ENCODE data around the gene ZYG11A.
"Not testable (repeated sequence)": the region's sequence is repeated elsewhere in the genome, so short reads cannot be mapped to it uniquely, and the experiment has no call there.

The ZYG11A gene

GRCh38 chr1:52855584-52855983, 13.0 kb downstream of the ZYG11A start:
- Mint-ChIP-seq H3K4me3 (no peak overlapping the region), H3K4me1 (ENCODE audit: low read depth) (no peaks in the 10 kb centered on the region), H3K9me3 (no peaks in the 10 kb centered on the region), H3K27me3 (ENCODE audit: low read depth) (peaks cover 5% of the 10 kb centered on the region), H3K27ac (no peak overlapping the region), H3K36me3 (ENCODE audit: low read depth) (no peaks in the 10 kb centered on the region)

DNA sequence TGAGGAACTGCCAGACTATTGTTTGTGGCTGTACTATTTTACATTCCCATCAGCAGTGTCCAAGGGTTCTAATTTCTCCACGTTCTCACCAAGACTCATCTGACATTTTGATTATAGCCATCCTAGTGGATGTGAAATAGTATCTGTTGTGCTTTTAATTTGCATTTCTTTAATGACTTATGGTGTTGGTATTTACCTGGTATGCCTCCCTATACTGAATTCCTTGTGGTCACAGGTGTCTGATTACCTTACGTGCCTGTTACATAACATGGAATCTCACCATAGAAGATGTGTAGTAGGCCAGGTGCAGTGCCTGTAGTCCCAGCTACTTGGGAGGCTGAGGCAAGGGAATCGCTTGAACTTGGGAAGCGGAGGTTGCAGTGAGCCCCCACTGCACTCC, 13.5 kb downstream of the ZYG11A start:
- Mint-ChIP-seq H3K36me3 (ENCODE audit: low read depth) (no peaks in the 10 kb centered on the region), H3K27me3 (ENCODE audit: low read depth) (peaks cover 5% of the 10 kb centered on the region), H3K4me3 (no peak overlapping the region), H3K4me1 (ENCODE audit: low read depth) (no peaks in the 10 kb centered on the region), H3K9me3 (no peaks in the 10 kb centered on the region), H3K27ac (no peak overlapping the region)

DNA sequence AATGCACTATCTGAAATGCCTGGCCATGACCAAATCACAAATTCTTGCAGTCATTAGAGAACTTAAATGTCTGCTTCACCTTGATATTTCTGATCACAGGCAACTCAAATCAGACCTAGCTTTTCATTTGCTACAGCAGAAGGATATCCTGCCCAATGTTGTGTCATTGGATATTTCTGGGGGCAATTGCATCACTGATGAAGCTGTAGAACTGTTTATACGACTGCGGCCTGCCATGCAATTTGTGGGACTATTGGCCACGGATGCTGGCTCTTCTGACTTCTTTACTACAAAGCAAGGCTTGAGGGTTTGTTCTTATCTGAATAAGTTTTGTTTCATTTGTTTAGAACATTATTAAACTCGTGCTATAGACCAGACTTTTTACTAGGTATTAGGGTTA, 14.9 kb downstream of the ZYG11A start:
- Mint-ChIP-seq H3K9me3 (no peaks in the 10 kb centered on the region), H3K36me3 (ENCODE audit: low read depth) (no peaks in the 10 kb centered on the region), H3K4me3 (no peak overlapping the region), H3K4me1 (ENCODE audit: low read depth) (no peaks in the 10 kb centered on the region), H3K27me3 (ENCODE audit: low read depth) (peaks cover 5% of the 10 kb centered on the region), H3K27ac (no peak overlapping the region)

DNA sequence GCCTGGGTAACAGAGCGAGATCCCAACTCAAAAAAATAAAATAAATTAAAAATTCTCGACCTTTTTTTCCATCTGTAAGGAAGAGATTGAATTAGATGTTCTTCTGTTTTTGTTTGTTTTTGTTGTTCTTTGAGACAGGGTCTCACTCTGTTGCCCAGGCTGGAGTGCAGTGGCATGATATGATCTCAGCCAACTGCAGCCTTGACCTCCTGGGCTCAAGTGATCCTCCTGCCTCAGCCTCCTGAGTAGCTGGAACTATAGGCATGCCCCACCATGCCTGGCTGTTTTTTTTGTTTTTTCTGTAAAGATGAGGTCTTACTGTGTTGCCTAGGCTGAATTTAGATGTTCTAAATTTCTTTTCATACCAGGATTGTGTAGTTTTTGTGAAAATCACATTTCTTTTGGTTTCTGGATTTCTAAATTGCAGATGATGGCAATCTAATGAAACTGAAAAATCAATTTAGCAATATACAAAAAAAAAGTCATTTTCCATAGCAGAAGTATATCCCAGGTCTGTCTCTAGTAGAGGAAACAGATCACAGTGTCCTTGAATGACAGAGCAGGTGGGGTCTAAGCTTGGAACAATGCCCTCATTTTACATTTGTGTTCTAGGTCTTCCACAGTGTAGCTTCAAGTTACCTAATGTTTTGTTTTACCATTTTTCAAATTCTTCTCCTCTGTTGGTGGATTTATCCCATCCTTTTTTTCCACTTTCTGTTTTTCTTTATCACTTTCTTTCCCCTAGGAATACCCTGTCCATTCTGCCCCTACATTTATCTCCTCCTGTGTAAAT, 20.3 kb downstream of the ZYG11A start:
- Mint-ChIP-seq H3K27me3 (ENCODE audit: low read depth) (peaks cover 4% of the 10 kb centered on the region), H3K9me3 (no peaks in the 10 kb centered on the region), H3K36me3 (ENCODE audit: low read depth) (no peaks in the 10 kb centered on the region), H3K4me1 (ENCODE audit: low read depth) (no peaks in the 10 kb centered on the region), H3K4me3 (no peak overlapping the region), H3K27ac (no peak overlapping the region)

- Mint-ChIP-seq H3K4me3 (no peak overlapping the region), H3K36me3 (ENCODE audit: low read depth) (no peaks in the 10 kb centered on the region)
Measured at GRCh38 chr1:52867087-52867863, 24.7 kb downstream of the ZYG11A start.

GRCh38 chr1:52869727-52870126, 27.2 kb downstream of the ZYG11A start:
- not testable (repeated sequence) for H3K27ac Mint-ChIP-seq; H3K27me3 Mint-ChIP-seq (ENCODE audit: low read depth); H3K36me3 Mint-ChIP-seq (ENCODE audit: low read depth); H3K9me3 Mint-ChIP-seq; H3K4me1 Mint-ChIP-seq (ENCODE audit: low read depth); H3K4me3 Mint-ChIP-seq

More at GRCh38 chr1:52867087-52867863, 24.7 kb downstream of the ZYG11A start:
- Mint-ChIP-seq H3K4me1 (ENCODE audit: low read depth) (no peaks in the 10 kb centered on the region), H3K27me3 (ENCODE audit: low read depth) (peaks cover 4% of the 10 kb centered on the region), H3K27ac (no peak overlapping the region), H3K9me3 (no peaks in the 10 kb centered on the region)

DNA sequence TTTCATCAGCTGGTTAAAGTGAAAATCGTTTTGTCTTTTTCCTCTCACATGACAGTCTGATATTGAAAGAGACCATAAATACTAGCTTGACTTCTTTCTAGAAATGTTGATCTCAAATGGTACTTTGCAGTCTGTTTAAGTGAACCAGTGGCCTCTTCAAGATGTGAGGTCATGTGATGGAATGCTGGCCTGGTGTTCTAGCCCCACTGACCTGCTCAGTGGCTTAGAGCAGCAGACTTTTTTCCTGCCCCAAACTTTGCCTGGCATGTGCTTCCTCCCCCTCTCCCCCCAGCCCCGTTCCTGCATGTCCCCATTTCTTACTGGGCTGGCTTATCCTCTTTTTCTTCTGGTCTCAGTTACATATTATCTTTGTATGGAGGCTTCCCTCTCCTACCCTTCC, 34.3 kb downstream of the ZYG11A start:
- H3K4me1 Mint-ChIP-seq (ENCODE audit: low read depth), result no peaks in the 10 kb centered on the region
- H3K36me3 Mint-ChIP-seq (ENCODE audit: low read depth), result no peaks in the 10 kb centered on the region
- no peak overlapping the region for H3K4me3 Mint-ChIP-seq
- H3K9me3 Mint-ChIP-seq, result no peaks in the 10 kb centered on the region
- H3K27ac Mint-ChIP-seq, result no peak overlapping the region
- H3K27me3 Mint-ChIP-seq (ENCODE audit: low read depth), result no peaks in the 10 kb centered on the region

DNA sequence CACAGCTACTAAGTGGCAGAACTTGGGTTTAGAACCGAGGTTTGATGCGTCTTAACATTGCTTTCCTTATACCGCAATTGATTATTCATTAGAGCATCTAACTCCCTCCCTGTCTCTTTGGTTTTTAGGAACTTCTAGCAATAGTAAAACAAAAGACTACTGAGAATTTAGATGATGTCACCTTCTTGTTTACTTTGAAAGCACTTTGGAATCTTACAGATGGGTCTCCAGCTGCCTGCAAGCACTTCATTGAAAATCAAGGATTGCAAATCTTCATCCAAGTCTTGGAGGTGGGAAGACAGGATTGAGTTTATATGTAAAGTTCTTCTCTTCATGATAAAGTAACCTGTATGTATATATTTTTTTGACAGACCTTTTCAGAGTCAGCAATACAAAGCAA, 35.0 kb downstream of the ZYG11A start:
- Mint-ChIP-seq H3K4me1 (ENCODE audit: low read depth) (no peaks in the 10 kb centered on the region), H3K27me3 (ENCODE audit: low read depth) (no peaks in the 10 kb centered on the region), H3K27ac (no peak overlapping the region), H3K4me3 (no peak overlapping the region), H3K9me3 (no peaks in the 10 kb centered on the region), H3K36me3 (ENCODE audit: low read depth) (no peaks in the 10 kb centered on the region)

DNA sequence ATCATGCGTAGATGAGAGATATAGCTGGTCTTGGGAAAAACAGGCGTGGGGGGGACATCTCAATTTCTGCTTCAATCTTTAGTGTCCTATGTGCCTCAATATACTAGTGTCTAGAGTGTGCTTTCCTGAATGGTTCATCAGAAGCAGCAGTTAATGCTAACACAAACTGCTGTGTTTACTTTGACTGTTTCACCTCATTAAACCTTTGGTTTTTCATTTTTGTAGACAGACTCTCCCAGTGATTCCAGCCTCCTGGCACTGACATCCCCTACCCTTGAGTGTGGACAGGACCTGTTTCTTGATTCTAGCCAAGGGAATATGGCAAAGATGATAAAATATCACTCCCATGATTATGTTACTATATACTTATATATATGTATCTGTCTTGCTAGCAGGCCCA, 37.6 kb downstream of the ZYG11A start:
- H3K27ac Mint-ChIP-seq, result no peak overlapping the region
- no peaks in the 10 kb centered on the region for H3K4me1 Mint-ChIP-seq (ENCODE audit: low read depth)
- no peaks in the 10 kb centered on the region for H3K9me3 Mint-ChIP-seq

DNA sequence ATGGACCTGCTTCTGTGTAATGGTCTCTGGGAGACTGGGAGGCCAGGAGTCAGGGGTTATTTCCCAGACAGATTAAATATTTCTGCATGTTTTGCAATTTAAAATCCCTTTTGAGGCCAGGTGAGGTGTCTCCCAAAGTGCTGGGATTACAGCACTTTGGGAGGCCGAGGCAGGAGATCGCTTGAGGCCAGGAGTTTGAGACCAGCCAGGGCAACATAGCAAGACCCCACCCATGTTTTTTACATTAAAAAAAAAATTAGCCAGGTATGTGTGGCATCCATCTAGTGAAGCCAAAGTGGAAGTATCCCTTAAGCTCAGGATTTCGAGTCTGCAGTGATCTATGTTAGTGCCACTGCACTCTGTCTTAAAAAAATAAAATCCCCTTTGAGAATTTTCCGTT, 44.9 kb downstream of the ZYG11A start:
- H3K4me1 Mint-ChIP-seq (ENCODE audit: low read depth), result no peaks in the 10 kb centered on the region
- no peaks in the 10 kb centered on the region for H3K36me3 Mint-ChIP-seq (ENCODE audit: low read depth)
- H3K9me3 Mint-ChIP-seq, result no peaks in the 10 kb centered on the region
- no peaks in the 10 kb centered on the region for H3K27me3 Mint-ChIP-seq (ENCODE audit: low read depth)
- no peak overlapping the region for H3K4me3 Mint-ChIP-seq
- no peak overlapping the region for H3K27ac Mint-ChIP-seq

More for the DNA sequence above, 37.6 kb downstream of the ZYG11A start:
- H3K4me3 Mint-ChIP-seq, result no peak overlapping the region
- H3K27me3 Mint-ChIP-seq (ENCODE audit: low read depth), result no peaks in the 10 kb centered on the region
- no peaks in the 10 kb centered on the region for H3K36me3 Mint-ChIP-seq (ENCODE audit: low read depth)

DNA sequence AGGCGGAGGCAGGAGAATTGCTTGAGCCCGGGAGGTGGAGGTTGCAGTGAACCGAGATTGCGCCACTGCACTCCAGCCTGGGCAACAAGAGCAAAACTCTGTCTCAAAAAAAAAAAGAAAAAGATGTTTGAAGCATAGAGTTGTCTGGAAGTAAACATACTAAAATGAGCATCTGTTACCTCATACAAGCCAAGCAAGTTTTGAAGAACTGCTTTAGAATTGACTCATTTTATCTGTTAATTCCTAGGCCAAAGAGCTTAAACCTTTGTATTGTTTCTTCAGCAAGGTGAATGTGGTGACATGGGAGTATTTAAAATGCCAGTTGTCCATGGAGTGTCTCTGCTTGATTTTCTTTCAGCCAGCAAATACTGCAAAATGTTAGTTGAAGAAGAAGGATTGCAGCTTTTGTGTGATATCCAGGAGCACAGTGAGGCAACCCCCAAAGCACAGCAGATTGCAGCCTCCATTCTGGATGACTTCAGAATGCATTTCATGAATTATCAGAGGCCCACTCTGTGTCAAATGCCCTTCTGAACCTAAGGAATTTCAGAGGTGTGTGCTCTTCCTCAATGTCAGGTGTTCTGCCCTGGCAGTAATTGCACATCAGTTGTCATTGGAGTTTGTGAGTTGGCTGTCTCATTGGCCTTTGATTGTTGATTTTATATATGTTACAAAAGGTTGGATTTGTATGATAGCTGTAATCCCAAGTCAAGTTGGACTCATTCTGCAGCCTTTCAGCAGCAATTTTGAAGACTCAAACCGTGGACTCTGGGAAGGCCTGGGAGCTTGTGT, 50.1 kb downstream of the ZYG11A start:
- Mint-ChIP-seq H3K27me3 (ENCODE audit: low read depth) (no peaks in the 10 kb centered on the region), H3K36me3 (ENCODE audit: low read depth) (no peaks in the 10 kb centered on the region), H3K9me3 (no peaks in the 10 kb centered on the region), H3K27ac (no peak overlapping the region), H3K4me3 (no peak overlapping the region), H3K4me1 (ENCODE audit: low read depth) (peaks cover 2% of the 10 kb centered on the region)

GRCh38 chr1:52899445-52899894, 56.9 kb downstream of the ZYG11A start:
- Mint-ChIP-seq H3K9me3 (no peaks in the 10 kb centered on the region), H3K36me3 (ENCODE audit: low read depth) (no peaks in the 10 kb centered on the region), H3K4me1 (ENCODE audit: low read depth) (peaks cover 2% of the 10 kb centered on the region), H3K27me3 (ENCODE audit: low read depth) (no peaks in the 10 kb centered on the region), H3K27ac (no peak overlapping the region), H3K4me3 (no peak overlapping the region)

DNA sequence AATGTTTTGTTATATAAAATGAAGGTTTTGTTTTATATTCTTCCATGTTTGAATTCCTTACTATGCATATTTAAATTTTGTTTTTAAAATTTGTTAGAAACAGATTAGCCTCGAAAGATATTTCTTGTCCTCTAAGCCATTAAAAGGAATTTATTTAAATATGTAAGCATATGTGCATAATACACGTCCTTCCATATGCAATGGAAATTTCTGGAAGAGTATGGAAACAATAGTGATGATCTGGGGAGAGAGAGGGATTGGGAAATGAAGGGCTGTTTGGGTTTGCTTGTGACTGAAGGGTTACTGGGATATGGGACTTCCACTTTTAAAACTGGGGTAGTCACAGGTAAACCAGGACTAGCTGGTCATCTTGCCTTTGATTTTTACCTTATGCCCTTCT, 57.8 kb downstream of the ZYG11A start:
- Mint-ChIP-seq H3K27ac (no peak overlapping the region), H3K9me3 (no peaks in the 10 kb centered on the region), H3K27me3 (ENCODE audit: low read depth) (no peaks in the 10 kb centered on the region), H3K36me3 (ENCODE audit: low read depth) (no peaks in the 10 kb centered on the region), H3K4me1 (ENCODE audit: low read depth) (no peaks in the 10 kb centered on the region), H3K4me3 (no peak overlapping the region)

DNA sequence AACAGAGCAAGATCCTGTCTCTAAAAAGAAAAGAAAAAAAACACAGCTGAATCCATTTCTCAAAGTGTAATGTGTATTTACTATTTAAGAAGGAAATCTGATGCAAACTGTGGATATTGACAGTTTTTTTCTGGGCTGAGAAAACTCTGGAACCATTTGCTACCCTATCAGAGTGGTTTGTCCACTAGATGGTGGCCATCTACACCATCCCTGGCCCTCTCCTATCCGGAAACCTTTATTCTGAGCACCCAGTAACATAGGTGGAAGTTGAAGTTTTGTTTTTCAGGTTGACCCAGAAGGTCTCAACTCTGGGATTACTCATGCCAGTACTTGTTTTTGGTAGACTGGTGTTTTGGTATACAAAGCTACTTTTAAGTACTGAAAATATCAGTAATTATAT, 58.8 kb downstream of the ZYG11A start:
- H3K36me3 Mint-ChIP-seq (ENCODE audit: low read depth), result no peaks in the 10 kb centered on the region
- H3K27ac Mint-ChIP-seq, result no peak overlapping the region
- H3K9me3 Mint-ChIP-seq, result no peaks in the 10 kb centered on the region
- no peak overlapping the region for H3K4me3 Mint-ChIP-seq
- peaks cover 2% of the 10 kb centered on the region for H3K4me1 Mint-ChIP-seq (ENCODE audit: low read depth)
- no peaks in the 10 kb centered on the region for H3K27me3 Mint-ChIP-seq (ENCODE audit: low read depth)

Data from T-helper 1 cell treated with Interleukin-12 subunit alpha and Interleukin-12 subunit beta and Interleukin-4 antibody, amounts not matched to agents 30 μg/mL and 1 μg/mL, for 36 hours (primary cell).